ENCODE measurements around the gene SEC22B.
"Not testable (repeated sequence)": the region's sequence is repeated elsewhere in the genome, so short reads cannot be mapped to it uniquely, and the experiment has no call there.

The SEC22B gene

GRCh38 chr1:120124628-120125027, 51.7 kb downstream of the SEC22B start:
- FAIRE-seq; DNase-seq (ENCODE audit: insufficient read length, low spot score): not testable (repeated sequence)

- TF ChIP-seq SPI1 (IDR thresholded peaks at IDR 0.05; ENCODE audit: low read depth, low read length), result peak; percentile 58
- FAIRE-seq, result peak; percentile 68
- not testable (repeated sequence) for DNase-seq (ENCODE audit: insufficient read length, low spot score)
Observed at GRCh38 chr1:120123813-120124510, 52.4 kb downstream of the SEC22B start.

- not testable (repeated sequence) for DNase-seq (ENCODE audit: insufficient read length, low spot score)
- FAIRE-seq, result peak; percentile 94
Observed at GRCh38 chr1:120122262-120122893, 53.9 kb downstream of the SEC22B start.

- not testable (repeated sequence) for DNase-seq (ENCODE audit: insufficient read length, low spot score); FAIRE-seq
- peak; percentile 38; the same call in 1 of the 2 replicates for TF ChIP-seq SPI1 (IDR thresholded peaks at IDR 0.05; ENCODE audit: low read depth, low read length)
Observed at GRCh38 chr1:120121830-120122229, 54.5 kb downstream of the SEC22B start.

- not testable (repeated sequence) for DNase-seq (ENCODE audit: insufficient read length, low spot score); FAIRE-seq
Observed at GRCh38 chr1:120120525-120120924, 55.8 kb downstream of the SEC22B start.

- not testable (repeated sequence) for DNase-seq (ENCODE audit: insufficient read length, low spot score)
- FAIRE-seq, result peak; percentile 91
Observed at GRCh38 chr1:120117371-120118177, 58.7 kb downstream of the SEC22B start.

- not testable (repeated sequence) for DNase-seq (ENCODE audit: insufficient read length, low spot score); FAIRE-seq
Observed at GRCh38 chr1:120116094-120116493, 60.2 kb downstream of the SEC22B start.

GRCh38 chr1:120113134-120113533, 63.2 kb downstream of the SEC22B start:
- not testable (repeated sequence) for FAIRE-seq

GRCh38 chr1:120112212-120112611, 64.1 kb downstream of the SEC22B start:
- DNase-seq (ENCODE audit: insufficient read length, low spot score); FAIRE-seq: not testable (repeated sequence)

More at GRCh38 chr1:120113134-120113533, 63.2 kb downstream of the SEC22B start:
- DNase-seq (ENCODE audit: insufficient read length, low spot score), result not testable (repeated sequence)

- not testable (repeated sequence) for DNase-seq (ENCODE audit: insufficient read length, low spot score); FAIRE-seq
Observed at GRCh38 chr1:120111771-120112170, 64.5 kb downstream of the SEC22B start.

- peak; percentile 82 for FAIRE-seq
- DNase-seq (ENCODE audit: insufficient read length, low spot score), result not testable (repeated sequence)
Observed at GRCh38 chr1:120111008-120111407, 65.3 kb downstream of the SEC22B start.

- DNase-seq (ENCODE audit: insufficient read length, low spot score); FAIRE-seq: not testable (repeated sequence)
Observed at GRCh38 chr1:120109656-120110055, 66.7 kb downstream of the SEC22B start.

- DNase-seq (ENCODE audit: insufficient read length, low spot score), result not testable (repeated sequence)
- FAIRE-seq, result peak; percentile 9
Observed at GRCh38 chr1:120109180-120109579, 67.1 kb downstream of the SEC22B start.

- not testable (repeated sequence) for DNase-seq (ENCODE audit: insufficient read length, low spot score)
- FAIRE-seq, result peak; percentile 23
Observed at GRCh38 chr1:120105288-120105687, 71.0 kb downstream of the SEC22B start.

GRCh38 chr1:120103768-120104167, 72.6 kb downstream of the SEC22B start:
- DNase-seq (ENCODE audit: insufficient read length, low spot score), result not testable (repeated sequence)
- FAIRE-seq, result peak; percentile 72

GRCh38 chr1:120101593-120101992, 74.7 kb downstream of the SEC22B start:
- not testable (repeated sequence) for FAIRE-seq; DNase-seq (ENCODE audit: insufficient read length, low spot score)

All from GM12891 (cell line).